A172 (cell line): Measurements from ENCODE around the gene MAP3K4. TPM values are rescaled to one million over a fixed set of nuclear protein-coding genes. Genes with fewer than 3 reads are reported as not detected.

Experiments
- DNase-seq: peaks from one replicate; pipeline ENCODE4 v3.0.0-alpha.2; 2015; ENCODE audit warnings: low spot score
- total RNA-seq: library from RNA; depleted of rRNA; stranded (reverse); fragments of >200 nt; shearing (Covaris generic); gene quantifications from 2 replicates; pipeline ENCODE4 v1.2.3, GENCODE V29; 2014

Gene MAP3K4
- total RNA-seq, 1 experiment from 2014 or later, result 19.5 TPM

DNA sequence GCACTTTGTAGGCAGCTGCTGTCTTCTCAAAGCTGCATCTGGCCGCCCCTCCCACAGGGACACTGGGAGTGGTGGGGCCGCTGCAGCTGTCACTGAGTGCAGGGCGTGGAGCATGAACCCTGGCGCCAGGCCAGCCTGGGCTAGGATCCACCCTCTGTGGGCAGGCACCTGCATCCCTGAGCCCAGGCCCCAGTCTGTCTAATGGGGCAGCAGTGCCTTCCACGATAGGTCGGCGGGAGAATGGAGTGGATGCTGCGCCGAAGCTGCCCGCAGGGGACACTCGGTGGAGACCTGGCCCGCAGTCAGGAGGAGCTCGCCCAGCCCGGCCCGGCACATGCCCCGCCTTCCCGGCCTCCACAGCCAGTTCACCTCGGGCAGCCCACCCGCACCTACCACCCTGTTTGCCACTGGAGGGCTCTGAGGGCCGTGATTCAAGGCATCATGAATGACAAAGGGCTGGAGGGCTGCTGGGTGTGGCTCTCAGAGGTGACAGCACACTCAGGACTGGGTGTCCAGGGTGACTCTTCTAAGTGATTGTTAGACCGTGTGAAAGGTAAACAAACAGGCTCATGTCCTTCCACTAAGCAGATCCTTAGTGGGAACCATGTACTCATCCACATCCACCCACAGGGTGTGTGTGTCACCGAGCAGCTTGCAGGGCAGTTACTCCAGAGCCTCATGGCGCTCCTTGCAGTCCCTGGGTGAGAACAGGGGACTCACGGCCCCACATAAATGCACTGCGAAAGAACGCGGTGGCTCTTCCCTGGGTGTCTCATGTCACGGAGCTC lies 148.4 kb downstream of the MAP3K4 start:
- DNase-seq, result peak; percentile 8

DNA sequence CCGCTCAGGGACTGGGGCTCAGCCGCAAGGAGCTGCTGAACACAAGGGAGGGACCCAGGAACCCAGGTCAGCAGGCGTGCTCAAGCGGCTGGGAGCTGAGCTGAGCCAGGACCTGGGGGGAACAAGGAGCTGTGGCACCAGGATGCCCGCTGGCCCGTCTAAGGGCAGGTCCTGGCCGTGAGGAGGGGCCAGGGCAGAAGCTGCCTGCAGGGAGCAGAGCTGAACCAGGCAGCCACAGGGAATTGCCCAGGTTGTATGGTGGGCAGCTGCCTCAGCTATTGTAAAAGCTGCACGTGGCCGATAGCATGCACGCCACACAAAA lies 148.9 kb downstream of the MAP3K4 start:
- no peak for DNase-seq

DNA sequence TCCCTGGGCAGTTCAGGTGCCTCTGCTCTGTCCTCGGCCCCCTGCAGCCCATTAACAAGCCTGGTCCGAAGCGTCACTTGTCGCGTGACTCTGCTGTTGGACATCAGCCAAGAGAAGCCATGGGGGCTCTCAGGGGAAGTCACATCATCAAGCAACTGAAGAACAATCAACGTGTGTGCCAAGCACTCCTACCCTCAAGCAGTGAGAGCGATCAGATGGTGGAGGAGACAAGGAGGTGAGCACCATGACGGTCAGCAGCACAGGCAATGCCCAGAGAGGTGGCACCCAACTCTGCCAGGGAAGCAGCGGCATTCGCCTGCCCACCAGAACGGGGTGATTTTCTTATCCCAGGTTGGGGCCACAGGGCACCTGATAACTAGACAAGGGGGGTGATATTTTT lies 149.6 kb downstream of the MAP3K4 start:
- DNase-seq, result no peak

DNA sequence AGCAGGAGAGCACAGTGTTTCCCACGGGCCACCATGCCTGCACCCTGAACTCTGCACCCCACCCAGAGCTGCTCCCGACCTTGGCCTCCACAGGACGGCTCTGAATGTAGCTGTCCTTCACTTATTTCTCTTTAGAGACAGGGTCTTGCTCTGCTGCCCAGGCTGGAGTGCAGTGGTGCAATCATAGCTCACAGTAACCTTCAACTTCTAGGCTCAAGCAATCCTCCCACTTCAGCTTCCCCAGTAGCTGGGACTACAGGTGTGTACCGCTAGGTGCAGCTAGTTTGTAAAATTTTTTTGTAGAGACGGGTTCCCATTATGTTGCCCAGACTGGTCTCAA lies 151.4 kb downstream of the MAP3K4 start:
- DNase-seq, result no peak

DNA sequence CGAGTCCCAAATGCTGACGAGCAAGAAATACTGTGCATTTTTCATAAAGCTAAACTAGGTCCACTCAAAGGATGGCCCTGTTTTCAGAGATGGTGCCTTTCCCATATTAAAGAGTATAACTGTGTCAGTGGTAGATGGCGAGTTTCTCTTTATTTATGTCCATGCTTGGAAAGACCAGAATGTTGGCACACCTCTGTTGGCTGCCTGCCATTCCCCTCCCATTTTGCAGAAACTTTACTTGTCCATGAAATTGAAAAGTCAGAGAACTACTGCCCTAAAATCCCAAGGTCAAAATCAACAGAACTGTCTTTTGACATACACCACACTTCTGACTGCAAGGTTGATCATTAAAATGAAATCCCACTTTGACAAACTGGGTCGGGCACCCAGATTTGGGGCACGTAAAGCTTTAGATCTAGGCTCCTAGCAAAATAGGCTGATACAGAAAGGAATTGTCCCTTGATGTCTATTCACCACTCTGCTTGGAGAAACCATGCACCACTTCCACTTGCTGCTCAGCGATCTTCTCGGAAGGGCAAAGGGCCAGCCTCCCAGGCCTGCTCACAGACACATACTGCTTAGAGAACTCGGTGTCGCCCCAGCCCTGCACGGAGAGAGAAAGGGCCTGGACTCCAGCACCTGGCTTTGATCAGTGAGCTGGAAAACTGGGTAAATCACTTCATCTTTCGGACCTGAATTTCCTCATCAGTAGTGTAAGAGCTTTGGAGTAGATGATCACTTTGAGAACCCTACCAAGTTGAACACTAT lies 152.3 kb downstream of the MAP3K4 start:
- DNase-seq, result no peak

DNA sequence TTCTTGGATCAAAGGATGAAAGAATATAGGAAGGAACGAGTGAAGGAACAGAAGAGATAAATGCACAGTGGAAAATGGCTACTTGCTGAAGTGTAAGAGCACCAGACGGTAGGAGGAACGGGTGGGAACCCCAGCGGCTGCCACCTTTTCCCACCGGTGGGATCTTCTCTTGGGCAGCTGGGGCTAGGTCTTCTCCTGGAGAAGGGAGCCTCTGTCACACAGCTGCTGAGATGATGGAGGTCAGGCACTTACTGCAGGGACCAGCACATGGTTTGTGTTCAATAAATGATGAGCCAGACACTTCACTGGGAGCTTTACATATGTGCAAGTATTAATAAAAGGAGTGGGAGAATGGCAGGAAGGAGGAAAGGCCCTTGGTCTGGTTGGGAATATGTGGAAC lies 158.6 kb downstream of the MAP3K4 start:
- no peak for DNase-seq

DNA sequence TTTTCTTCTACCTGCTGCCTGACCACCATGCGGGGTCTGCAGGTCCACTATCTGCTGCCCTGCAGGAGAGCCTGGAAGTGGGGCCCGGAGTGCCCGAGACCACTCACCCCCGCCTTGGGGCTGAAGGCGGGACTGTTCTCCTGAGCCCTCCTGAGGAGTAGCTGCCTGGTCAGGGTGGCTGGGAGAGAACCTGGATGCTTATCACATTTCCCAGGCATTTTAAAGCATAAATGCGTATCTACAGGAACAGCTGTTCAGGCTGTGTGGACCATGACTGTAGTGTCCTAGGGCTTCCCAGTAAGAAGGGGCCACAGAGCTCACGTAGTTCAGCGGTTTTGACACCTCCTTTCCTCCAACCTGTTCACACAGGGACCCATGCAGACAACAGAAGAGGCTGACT lies 159.0 kb downstream of the MAP3K4 start:
- DNase-seq, result no peak

DNA sequence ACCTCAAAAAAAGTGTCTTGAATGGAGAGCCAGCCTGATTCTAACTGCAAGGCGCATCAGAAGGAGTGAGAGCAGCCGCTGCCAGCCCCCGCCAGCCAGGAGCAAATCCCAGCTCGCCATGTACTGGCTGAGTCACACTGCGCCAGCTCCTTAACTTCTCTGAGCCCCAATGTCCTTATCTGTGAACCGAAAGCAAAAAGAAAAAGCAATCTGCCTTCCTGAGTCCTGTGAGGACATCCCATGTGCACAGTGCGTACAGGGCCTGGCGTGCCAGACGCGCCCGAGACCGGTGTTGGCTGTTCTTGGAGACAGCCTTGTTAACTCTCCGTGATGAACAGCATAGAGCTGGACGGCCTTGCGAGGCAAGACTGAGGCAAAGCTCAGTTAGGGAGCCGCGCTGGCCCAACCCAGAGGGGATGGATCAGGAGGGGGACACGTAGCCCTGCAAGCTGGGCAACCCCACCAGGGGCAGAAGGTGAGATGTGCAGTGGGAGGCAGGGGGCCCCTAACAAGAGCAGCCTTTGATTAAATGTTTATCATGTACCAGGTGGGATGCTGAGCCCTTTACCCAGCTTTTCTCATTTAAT lies 159.6 kb downstream of the MAP3K4 start:
- no peak for DNase-seq

DNA sequence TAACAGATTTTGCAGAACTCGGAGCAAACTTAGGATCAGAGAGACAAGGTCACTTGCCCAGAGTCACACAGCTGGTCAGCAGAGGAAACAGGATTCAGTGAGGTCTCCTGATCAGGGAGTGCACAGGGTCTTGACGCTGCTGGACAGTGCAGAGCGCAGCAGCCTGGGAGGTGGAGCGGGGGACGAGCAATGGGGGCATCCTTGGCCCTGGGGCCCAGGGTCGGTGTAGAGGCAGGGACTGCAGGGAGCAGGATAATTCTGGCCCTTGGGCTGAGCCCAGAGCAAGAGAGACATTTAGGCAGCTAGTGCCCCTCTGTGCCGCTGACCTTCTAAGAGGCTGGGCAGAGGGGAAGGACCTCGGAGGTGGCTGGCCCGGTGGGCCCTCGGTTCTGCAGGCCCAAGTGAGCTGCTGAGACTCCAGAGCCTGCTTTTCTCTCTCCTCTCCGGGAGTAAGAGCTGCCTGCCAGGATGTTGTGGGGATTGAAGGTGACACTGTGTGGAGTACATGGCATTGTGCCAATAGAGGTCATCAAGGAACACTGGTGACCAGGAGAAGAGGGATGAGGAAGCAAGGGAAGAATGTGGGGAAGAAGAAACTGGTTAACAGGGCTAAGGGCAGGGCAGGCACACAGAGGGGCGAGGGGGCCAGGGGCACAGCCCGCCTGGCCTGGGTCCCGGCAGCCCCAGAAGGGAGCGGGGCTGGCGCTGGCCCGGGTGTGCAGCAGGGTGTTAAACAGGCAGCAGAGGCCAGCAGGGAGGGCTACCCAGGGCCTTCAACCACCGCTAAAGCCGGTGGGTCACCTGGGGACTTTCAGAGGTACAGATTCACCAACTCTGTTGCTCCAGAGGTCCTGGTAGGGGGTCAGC lies 160.3 kb downstream of the MAP3K4 start:
- DNase-seq, result no peak

DNA sequence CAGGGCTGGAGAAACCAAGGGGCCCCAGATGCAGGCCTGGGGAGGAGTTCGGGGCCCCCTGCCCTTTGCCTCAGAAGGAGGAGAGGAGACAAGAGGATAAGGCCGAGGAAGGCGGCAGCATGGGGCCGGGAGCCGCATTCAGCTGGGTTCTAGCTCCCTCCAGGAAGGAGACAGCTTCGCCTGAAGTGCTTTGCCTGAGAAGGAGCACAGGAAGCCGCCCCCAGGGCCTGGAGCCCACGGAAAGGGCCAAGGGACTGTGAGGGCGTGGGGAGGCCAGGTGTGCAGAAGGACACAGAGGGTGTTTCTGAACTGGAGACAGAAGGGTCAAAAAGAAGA lies 160.9 kb downstream of the MAP3K4 start:
- no peak for DNase-seq

DNA sequence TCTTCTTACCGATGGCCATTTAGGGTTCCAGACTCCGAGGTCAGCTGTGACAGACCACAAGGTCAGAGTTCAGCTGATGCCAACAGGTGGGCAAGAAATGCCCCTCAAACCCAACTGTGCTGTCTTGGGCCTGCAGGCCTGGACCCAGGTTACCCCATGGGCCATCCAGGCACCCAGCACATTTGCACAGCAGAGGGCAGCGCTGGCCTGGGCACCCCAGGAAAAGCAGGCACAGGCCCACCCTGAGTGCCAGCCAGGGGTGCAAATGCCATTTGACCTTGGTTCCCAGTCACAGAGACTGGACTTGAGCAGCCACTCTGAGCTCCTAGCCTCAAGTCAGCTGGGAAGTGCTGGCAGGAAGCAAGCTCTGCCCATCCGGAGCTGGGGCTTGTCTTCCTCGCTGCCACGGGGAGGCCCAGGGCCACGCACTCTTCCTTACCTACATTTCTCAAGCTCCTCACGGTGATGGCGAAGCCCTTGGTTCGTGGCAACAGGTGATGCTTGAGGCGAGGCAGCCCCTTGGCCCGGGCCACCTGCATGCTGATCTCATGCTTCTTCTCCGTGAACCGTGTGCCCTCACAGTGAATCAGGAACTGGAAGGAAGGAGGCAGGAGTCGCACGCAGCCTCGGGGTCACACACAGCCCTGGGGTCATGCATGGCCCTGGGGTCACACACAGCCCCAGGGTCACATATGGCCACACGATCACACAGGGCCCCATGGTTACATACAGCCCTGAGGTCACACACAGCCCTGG lies 161.5 kb downstream of the MAP3K4 start:
- no peak for DNase-seq

DNA sequence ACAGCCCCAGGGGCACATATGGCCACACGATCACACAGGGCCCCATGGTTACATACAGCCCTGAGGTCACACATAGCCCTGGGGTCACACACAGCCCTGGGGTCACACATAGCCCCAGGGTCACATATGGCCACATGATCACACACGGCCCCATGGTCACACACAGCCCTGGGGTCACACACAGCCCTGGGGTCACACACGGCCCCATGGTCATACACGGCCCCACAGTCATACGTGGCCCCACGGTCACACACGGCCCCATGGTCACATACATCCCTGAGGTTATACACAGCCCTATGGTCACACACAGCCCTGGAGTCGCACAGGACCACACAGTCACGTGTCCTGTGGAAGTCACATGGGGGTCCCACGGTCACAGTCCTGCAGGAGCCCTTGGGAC lies 162.2 kb downstream of the MAP3K4 start:
- DNase-seq, result no peak

DNA sequence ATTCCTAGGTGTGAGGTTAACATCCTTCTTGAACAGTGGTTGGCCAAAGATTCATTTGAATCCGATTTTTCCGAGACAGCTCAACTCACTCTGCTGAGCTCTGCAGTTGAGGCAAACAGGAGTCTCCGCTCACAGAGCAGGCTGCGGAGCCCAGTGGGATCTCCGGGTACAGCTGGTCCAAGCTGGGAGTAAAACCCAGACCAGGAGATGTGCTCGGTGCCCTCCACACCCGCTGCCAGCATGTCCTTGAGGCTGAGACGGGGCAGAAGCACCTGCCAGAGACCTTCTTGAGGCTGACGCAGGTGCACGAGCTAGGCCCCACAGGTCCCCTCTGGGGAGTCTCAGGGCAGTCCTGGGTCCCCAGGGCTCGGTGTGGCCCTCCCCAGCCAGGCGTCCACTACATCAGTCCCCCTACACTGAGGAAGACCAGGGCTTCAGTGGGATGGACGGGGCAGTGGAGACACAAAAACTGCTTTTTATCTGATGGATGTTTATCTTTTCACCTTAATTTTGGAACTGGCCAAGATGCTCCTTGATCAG lies 163.3 kb downstream of the MAP3K4 start:
- DNase-seq, result no peak

DNA sequence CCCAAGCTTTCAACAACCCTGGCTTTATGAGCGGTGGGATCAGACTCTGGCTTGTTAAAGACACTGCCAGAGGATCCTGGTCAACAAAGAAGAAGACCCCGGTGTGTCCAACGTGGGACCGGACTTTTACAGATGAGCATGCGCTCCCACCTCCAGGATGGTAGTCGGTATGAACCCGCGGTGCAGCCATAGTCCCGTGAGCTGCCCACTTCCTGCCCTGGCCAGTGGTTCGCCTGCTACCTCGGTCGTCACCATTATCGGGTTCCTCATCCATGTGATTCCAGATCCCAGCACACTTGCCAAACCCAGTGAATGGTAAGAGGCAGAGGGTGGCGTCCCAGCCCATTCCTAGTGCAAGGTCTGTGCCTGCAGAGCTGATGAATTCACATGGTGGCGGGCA lies 169.6 kb downstream of the MAP3K4 start:
- DNase-seq, result no peak

DNA sequence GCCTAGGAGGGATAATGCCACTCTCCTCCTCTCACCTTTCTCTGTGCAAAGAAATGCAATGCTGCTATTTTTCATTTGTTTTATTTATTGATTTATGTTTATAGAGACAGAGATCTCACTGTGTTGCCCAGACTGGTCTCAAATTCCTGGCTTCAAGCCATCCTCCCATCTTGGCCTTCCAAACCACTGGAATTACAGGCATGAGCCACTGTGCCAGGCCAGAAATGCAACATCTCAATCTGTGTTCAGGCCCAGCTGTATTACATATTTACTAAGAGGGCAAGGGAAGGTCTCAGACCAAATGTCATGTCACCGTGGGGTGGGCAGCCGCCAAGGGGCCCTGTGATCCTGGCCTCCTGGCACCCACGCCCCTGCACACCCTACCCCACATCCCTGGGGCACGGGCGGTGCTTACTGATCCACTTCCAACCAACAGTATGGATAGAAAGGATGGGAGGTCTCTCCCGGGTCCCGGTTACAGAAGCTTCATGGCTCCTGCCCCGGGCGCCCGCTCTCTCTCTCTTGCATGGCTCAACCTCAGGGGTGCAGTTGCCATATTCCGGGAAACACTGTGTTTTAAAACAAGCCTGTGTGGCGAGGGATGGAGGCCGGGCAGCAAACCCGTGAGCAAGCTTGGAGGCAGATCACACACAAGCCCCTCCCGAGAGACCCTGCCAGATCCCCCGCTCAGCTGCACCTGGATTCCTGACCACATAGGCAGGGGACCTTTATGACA lies 170.5 kb downstream of the MAP3K4 start:
- no peak for DNase-seq

DNA sequence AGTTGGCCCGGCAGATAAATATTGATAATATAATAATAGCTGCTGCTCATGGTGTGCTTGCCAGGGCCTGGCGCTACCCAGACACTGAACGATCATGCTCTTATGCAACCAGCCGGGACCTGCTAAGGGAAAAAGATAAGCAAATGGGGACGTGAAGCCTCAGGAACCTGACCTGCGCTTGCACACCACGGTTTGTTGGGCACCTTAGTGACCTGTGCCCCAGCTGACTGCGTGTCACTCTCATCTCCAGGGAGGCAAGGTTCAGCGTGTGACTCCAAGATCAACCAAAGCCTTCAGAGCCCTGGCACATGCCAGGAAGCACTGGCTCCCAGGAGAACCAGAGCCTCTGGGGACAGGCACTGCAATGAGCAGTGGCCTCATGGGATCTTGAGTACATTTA lies 171.2 kb downstream of the MAP3K4 start:
- no peak for DNase-seq

DNA sequence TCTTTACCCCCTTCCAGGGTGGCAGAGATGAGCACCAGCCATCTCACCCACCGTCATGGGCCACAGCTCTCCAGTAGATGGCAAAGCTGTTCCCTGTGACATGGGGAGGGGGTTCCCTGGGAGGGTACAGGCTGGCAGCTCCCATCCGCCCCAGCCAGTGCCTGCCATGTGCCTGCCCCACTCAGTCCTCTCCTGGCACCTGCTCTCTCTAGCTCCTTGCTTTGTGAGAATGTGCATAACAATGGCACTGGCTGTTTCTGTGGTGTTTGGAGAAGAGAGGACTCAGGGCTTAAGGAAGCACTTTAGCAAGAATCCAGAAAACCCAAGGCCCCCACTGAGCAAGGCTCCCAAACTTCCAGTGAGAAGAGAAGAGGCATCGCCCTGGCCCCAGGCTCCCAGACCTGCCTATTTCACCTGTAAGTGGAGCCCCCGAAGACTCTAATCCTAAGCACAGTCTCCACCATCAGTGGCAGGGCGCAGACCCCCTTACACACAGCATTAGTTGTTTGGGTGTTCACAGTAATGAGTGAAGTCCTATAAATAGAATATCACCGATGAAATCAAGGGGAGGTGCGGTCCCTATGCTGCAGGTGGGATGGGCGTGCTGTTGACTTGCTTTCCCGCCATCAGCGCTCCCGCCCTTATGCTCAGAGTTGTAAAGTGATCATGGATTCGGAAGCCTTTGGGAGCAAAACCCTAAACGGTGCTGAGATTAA lies 172.1 kb downstream of the MAP3K4 start:
- DNase-seq, result no peak

DNA sequence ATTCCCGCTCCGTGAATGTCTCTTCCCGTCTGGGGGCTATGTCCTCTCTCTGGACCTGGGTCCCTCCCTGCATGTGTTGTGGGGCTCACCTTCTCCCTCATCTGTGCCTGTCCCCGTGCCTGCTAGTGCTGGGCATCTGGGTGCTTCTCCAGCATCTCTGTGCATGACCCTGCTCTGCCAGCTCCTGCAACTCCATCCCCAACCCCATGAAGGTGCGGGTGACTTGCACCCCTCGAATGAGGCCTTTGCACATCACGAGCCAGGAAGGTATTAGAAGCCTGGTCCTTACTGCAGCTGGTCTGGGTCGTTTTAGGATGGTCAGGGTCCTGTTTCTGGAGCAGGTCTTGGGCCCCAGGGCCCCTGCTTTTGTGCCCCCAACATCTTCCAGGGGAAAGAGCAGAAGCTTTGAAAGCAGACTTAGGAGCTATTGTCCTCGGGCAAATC lies 172.6 kb downstream of the MAP3K4 start:
- no peak for DNase-seq

DNA sequence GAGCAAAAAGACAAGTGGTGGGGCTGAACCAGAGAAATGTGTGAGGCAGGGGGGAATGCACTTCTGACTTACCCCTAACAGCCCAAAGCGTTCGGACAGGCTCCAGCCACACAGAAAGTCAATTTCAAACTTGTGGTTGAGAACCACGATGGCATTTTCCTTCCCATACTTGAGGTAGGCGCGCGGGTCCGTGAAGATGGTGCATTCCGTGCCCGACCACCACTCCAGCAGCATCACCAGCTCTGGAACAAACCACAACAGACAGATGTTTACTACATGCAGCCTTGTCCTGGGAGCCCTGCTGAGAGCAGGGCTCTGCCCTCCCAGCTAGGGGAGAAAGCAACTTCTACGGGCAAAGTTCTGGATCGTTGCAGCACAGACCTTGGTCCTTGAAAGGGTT lies 174.6 kb downstream of the MAP3K4 start:
- DNase-seq, result no peak

DNA sequence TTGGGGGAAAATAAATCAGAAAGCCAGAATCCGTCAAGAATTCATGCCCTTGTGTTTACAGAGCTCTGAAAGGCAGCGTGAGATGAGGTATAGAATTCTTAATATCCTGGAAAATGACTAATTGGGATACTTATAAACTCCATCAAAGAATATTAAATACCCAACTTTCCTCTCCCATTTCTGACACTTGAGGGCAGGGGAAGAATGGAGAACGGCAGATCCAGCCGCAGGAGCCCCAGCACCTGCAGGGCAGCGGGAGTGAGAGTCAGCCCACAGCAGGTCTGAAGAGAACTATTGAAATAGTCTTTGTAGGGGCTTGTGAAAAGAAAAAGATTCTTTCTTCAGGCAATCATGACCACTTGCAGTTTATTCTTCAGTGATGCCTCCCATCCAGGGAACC lies 175.1 kb downstream of the MAP3K4 start:
- DNase-seq, result no peak
